Middle frontal gyrus (tissue), 1 donor: ENCODE results near the gene NME3.

Experiments used
- DNase-seq: peaks from one replicate; pipeline ENCODE4 v3.0.0-alpha.2; 2015; ENCODE audit warnings: low spot score; ENCODE audit errors: extremely low spot score

Gene NME3

DNA sequence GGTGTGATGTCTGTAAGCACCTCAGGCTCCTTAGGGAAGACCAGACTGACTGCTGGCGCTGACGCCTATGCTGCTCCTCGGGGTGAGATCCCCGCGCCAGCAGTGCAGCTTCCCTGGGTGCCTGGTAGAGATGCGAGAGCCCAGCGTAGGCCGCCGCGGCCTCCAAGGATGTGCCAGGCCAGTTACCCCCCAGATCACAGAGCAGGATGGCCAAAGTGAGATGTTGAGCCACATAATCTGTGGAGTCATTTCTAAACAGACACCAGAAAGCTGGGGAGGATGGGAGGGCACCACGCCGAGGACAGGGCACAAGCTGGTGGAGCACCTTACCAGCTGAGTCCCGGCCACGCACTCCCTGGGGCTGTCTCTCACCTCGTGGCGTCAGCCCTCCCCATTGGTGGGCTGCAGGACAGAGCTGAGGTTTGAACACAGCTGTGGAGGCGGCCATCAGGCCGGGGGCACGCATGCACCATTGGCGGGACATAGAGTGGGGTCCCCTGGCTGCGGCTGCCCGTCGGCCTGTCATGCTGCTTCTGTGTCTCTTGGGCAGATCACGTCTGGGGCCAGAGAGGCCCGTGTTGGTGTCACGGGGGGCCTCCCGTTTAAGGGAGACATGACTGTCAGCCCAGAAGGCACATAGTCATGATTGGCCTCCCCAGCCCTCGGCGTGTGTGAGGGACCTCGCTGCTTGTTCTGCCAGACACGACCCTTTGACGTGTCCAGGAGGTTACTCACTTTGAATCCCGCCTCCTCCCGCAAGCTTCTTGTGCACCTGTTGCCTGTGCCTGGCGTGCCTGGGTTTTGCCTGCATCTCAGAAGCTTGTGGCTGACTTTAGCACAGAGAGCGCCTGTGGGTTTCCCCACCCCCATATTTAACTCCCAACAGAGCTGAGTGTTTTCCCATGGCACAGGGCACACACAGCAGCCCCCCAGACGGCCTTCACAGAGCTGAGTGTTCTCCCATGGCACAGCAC is 43.4 kb downstream of the NME3 start:
- DNase-seq, result no peak

DNA sequence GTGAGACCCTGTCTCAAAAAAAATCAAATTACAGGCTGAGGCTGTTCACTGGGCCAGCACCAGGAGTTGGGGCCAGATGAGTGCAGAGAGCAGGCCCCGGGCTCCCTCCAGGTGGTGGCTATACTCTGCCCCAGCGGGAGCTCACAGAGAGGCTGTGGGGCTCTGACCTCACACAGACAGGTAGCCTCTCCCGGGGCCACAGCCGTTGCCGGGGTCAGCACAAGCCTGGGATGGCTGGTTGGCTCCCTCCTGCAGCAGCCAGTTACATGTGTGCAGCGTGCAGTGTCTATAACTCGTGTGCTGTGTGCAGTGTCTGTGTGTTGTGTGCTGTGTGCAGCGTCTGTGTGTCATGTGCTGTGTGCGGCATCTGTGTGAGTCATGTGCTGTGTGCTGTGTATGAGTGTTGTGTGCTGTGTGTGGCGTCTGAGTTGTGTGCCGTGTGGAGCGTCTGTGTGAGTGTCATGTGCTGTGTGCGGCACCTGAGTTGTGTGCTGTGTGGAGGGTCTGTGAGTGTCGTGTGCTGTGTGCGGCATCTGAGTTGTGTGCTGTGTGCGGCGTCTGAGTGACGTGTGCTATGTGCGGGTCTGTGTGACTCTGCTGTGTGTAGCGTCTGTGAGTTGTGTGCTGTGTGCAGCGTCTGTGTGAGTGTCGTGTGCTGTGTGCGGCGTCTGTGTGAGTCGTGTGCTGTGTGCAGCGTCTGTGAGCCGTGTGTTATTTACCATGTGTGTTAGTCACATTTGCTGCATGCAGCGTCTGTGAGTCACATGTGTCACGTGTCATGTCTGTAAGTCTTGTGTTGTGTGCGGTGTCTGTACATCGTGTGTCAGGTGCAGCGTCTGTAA is 44.5 kb downstream of the NME3 start:
- no peak for DNase-seq

- no peak for DNase-seq
Measured at GRCh38 chr16:1724491-1724890, 46.9 kb downstream of the NME3 start.

- no peak for DNase-seq
Measured at GRCh38 chr16:1723450-1724147, 47.7 kb downstream of the NME3 start.

DNA sequence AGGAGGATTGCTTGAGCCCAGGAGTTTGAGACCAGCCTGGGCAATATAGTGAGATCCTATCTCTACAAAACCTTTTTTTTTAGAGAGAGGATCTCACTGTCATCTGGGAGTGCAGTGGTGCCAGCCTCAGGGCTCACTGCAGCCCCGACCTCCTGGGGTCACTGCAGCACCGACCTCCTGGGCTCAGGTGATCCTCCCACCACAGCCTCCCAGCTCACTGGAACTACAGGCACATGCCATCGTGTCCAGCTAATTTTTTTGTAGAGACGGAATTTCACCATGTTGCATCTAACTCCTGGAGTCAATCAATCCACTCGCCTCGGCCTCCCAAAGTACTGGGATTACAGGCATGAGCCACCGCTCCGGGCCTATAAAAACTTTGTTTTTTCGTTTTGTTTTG is 50.0 kb downstream of the NME3 start:
- DNase-seq, result no peak
